Measurements from ENCODE around the gene SPIC.

GRCh38 chr12:101488469-101488868 is 13.3 kb downstream of the SPIC start:
- TF ChIP-seq GABPA (IDR thresholded peaks at IDR 0.05; ENCODE audit: borderline replicate concordance, insufficient read depth, low read length) (no peak), JUN (IDR thresholded peaks at IDR 0.05; ENCODE audit: low read depth, low read length) (no peak), RAD21 (IDR thresholded peaks at IDR 0.05 in 1 of 2, conservative IDR thresholded peaks at IDR 0.05 in 1 of 2; ENCODE audit: low read depth in 2 of 2, low read length in 2 of 2) (no peak), TAF1 (IDR thresholded peaks at IDR 0.05; ENCODE audit: low read depth, low read length) (no peak), SP2 (IDR thresholded peaks at IDR 0.05; ENCODE audit: low read length) (no peak), CBX8 (IDR thresholded peaks at IDR 0.05; ENCODE audit: borderline replicate concordance, low read depth, low read length) (no peak), CEBPB (IDR thresholded peaks at IDR 0.05; ENCODE audit: low read depth, low read length) (no peak), SP1 (IDR thresholded peaks at IDR 0.05; ENCODE audit: low read depth, low read length) (no peak), BCL11A (IDR thresholded peaks at IDR 0.05; ENCODE audit: low read depth in 2 of 2, low read length in 2 of 2) (no peak), EZH2 (IDR thresholded peaks at IDR 0.05; ENCODE audit: low read depth, low read length, severe bottlenecking) (no peak)
- TF ChIP-seq, protein P1, sequence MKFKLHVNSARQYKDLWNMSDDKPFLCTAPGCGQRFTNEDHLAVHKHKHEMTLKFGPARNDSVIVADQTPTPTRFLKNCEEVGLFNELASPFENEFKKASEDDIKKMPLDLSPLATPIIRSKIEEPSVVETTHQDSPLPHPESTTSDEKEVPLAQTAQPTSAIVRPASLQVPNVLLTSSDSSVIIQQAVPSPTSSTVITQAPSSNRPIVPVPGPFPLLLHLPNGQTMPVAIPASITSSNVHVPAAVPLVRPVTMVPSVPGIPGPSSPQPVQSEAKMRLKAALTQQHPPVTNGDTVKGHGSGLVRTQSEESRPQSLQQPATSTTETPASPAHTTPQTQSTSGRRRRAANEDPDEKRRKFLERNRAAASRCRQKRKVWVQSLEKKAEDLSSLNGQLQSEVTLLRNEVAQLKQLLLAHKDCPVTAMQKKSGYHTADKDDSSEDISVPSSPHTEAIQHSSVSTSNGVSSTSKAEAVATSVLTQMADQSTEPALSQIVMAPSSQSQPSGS (IDR thresholded peaks at IDR 0.05; ENCODE audit: low read length) = no peak
- TF ChIP-seq, protein P2, sequence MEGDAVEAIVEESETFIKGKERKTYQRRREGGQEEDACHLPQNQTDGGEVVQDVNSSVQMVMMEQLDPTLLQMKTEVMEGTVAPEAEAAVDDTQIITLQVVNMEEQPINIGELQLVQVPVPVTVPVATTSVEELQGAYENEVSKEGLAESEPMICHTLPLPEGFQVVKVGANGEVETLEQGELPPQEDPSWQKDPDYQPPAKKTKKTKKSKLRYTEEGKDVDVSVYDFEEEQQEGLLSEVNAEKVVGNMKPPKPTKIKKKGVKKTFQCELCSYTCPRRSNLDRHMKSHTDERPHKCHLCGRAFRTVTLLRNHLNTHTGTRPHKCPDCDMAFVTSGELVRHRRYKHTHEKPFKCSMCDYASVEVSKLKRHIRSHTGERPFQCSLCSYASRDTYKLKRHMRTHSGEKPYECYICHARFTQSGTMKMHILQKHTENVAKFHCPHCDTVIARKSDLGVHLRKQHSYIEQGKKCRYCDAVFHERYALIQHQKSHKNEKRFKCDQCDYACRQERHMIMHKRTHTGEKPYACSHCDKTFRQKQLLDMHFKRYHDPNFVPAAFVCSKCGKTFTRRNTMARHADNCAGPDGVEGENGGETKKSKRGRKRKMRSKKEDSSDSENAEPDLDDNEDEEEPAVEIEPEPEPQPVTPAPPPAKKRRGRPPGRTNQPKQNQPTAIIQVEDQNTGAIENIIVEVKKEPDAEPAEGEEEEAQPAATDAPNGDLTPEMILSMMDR (IDR thresholded peaks at IDR 0.05; ENCODE audit: control extremely low read depth in 1 of 3, insufficient read depth in 1 of 3, low read depth in 1 of 3, low read length in 3 of 3) = no peak
